Activated CD4-positive, alpha-beta T cell treated with anti-CD3 and anti-CD28 coated beads, Interleukin-2, amount 10 ng/mL, durations not matched to agents 24 days and 14 days (primary cell): ENCODE results near the gene CDK11B. TPM values are rescaled to one million over a fixed set of nuclear protein-coding genes. Genes with fewer than 3 reads are reported as not detected.
"Not testable (repeated sequence)": the region's sequence is repeated elsewhere in the genome, so short reads cannot be mapped to it uniquely, and the experiment has no call there.

ENCODE experiments used
- DNase-seq: peaks from one replicate; pipeline ENCODE4 v3.0.0; 2022
- H3K27ac Mint-ChIP-seq: one replicate; pipeline ENCODE4 v1.8.0; 2022; ENCODE audit warnings: mild to moderate bottlenecking, mixed read lengths
- H3K27me3 Mint-ChIP-seq: one replicate; pipeline ENCODE4 v1.8.0; 2022; ENCODE audit warnings: mixed read lengths
- H3K36me3 Mint-ChIP-seq: one replicate; pipeline ENCODE4 v1.8.0; 2022; ENCODE audit warnings: low read depth, mild to moderate bottlenecking, mixed read lengths
- H3K4me1 Mint-ChIP-seq: one replicate; pipeline ENCODE4 v1.8.0; 2021; ENCODE audit warnings: mixed read lengths
- H3K4me3 Mint-ChIP-seq: one replicate; pipeline ENCODE4 v1.8.0; 2022; ENCODE audit warnings: mild to moderate bottlenecking, moderate library complexity, mixed read lengths
- H3K9me3 Mint-ChIP-seq: one replicate; pipeline ENCODE4 v1.8.0; 2021; ENCODE audit warnings: mixed read lengths
- intact Hi-C: fragments of 100-400 bp; cut with micrococcal nuclease; formaldehyde crosslinking; loops from one replicate; pipeline ENCODE4 v1.15.1; 2023
- total RNA-seq: library from RNA; stranded (reverse); gene quantifications from 2 replicates; pipeline ENCODE4 v1.2.3, GENCODE V29; 2022

CDK11B gene
- total RNA-seq, 1 donor from 2014 or later = 38.0 TPM

DNA sequence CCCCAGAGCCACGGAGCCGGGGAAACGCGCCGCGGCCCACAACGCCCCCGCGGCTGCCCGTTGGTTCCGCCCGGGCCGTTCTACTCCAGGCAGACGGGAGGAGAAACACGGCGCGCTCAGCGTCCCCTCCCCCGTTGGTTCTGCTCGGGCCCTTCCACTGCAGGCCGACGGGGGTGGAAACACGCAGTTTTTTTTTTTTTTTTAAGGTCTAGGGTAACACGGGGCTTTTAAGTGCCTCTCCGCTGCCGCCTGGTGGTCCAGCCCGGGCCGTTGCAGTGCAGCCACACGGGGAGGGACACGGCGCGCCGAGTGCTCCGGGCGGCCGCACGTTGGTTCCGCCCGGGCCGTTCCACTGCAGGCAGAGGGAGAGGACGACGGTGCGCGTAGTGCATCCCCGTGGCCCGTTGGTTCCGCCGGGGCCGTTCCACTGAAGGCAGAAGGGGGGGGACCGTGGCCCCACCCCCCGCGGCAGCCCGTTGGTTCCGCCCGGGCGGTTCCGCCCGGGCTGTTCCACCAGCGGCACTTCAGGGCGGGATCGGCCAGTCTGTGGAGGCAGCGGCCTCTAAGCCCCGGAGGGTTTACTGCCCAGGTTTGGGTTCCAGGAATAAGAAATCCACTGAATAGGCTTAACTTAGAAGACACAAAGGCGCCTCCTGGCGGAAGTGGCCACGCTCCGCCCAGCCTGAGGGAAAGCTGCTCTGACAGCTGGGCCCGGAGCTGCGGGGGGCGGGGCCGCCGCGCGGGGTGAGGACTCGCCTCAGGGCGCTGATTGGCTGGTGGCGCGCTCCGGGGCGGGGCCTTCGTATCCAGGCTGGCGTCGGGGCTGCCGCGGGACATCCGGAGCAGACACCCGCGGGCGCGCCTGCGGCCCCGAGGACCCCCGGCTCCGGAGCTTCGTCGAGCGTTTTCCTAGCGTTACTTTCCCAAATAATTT is 34.2 kb upstream of the CDK11B start, which contains the start of gene SLC35E2B:
Gene SLC35E2B (minus strand): TSS at position 82 of the 934 bp plus-strand sequence. CDS start 16,096 bp downstream, outside the sequence.
- Mint-ChIP-seq H3K4me3 (peak within 1 kb of the TSS; percentile 81), H3K27ac (peak within 1 kb of the TSS; percentile 94)
- H3K27me3 Mint-ChIP-seq, H3K9me3 Mint-ChIP-seq, H3K4me1 Mint-ChIP-seq, H3K36me3 Mint-ChIP-seq, intact Hi-C loops: not testable (repeated sequence)
- peak; percentile 99 for DNase-seq

DNA sequence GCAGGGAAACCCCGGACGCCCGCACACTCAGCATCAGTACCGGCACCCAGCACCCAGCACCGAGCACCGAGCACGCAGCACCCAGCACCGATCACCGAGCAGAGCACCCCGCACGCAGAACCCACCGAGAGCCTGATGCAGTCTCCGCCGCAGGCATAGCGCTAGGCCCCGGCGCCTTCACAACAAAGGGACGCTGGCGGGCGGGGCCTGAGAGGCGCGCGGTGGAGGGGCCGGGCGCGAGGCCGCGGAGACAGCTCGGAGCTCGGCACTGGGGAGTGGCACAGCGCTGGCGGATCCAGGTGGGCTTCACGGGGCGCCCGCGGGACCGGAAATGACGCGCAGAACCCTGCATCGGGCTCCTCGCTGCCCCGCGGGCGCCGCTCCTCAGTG is 33.5 kb upstream of the CDK11B start:
- intact Hi-C loops, H3K27me3 Mint-ChIP-seq, H3K4me1 Mint-ChIP-seq, H3K9me3 Mint-ChIP-seq: not testable (repeated sequence)
- peaks cover 12% of the 10 kb centered on the region for H3K36me3 Mint-ChIP-seq
- peak overlapping the region; percentile 81 for H3K4me3 Mint-ChIP-seq
- peak overlapping the region; percentile 94 for H3K27ac Mint-ChIP-seq
- DNase-seq = peak; percentile 95

DNA sequence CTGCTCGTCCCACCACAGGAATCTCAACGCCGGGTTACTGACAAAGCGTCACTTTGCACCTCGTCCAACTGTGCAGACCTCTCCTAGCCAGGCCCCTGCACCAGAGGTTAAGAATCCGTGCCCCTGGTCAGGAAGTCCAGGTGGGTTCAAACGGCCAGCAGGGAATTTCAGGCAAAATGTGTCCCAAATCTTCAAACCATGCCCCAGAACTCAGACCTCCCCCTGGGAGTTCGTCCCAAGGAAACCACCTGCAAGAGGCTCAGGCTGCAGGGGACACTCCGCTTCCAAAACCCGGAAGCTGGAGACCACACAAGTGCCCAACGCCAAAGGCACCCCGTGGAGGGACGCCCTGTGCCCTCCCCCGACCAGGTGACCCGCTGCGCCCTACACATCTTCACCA is 32.6 kb upstream of the CDK11B start:
- intact Hi-C loops, H3K27me3 Mint-ChIP-seq, H3K4me3 Mint-ChIP-seq, H3K9me3 Mint-ChIP-seq, H3K27ac Mint-ChIP-seq, H3K4me1 Mint-ChIP-seq: not testable (repeated sequence)
- H3K36me3 Mint-ChIP-seq = peaks cover 12% of the 10 kb centered on the region
- DNase-seq = peak; percentile 41

DNA sequence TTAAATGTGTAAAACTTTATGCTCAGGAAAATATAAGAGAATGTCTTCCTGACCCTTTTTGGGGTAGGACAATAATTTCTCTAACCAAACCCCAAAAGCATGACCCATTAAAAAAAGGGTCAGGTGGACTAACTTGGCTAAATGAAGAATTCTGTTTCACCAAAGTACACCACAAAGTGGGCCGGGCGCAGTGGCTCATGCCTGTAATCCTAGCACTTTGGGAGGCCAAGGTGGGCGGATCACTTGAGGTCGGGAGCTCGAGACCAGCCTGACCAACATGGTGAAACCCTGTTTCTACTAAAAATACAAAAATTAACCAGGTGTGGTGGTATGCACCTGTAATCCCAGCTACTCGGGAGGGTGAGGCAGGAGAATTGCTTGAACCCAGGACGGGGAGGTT is 30.7 kb upstream of the CDK11B start:
- H3K4me3 Mint-ChIP-seq, H3K9me3 Mint-ChIP-seq, H3K4me1 Mint-ChIP-seq, H3K27ac Mint-ChIP-seq, intact Hi-C loops, H3K27me3 Mint-ChIP-seq: not testable (repeated sequence)
- peak; percentile 41 for DNase-seq
- peaks cover 16% of the 10 kb centered on the region for H3K36me3 Mint-ChIP-seq

DNA sequence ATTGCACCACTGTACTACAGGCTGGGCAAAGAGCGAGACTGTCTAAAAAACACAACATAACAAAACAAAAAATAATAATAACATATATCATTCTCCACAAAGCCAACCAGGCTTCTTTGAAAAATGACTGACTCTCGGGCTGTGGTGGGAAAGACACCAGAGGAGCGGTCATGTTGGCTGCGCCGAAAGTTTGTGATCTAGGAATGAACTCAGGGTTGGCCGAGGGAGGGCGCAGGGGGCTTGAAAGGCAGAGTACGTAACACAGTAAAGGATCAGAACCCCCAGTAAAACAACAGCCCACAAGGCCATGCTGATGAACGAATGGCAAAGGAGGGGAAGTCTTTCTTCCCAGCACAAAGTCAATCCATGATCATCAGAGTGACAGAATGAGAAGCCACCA is 29.0 kb upstream of the CDK11B start:
- Mint-ChIP-seq H3K4me3 (no peak overlapping the region), H3K27ac (no peak overlapping the region), H3K36me3 (peaks cover 18% of the 10 kb centered on the region), H3K4me1 (peaks cover 10% of the 10 kb centered on the region), H3K27me3 (no peaks in the 10 kb centered on the region), H3K9me3 (no peaks in the 10 kb centered on the region)
- DNase-seq = no peak
- intact Hi-C loops = no loop called here

DNA sequence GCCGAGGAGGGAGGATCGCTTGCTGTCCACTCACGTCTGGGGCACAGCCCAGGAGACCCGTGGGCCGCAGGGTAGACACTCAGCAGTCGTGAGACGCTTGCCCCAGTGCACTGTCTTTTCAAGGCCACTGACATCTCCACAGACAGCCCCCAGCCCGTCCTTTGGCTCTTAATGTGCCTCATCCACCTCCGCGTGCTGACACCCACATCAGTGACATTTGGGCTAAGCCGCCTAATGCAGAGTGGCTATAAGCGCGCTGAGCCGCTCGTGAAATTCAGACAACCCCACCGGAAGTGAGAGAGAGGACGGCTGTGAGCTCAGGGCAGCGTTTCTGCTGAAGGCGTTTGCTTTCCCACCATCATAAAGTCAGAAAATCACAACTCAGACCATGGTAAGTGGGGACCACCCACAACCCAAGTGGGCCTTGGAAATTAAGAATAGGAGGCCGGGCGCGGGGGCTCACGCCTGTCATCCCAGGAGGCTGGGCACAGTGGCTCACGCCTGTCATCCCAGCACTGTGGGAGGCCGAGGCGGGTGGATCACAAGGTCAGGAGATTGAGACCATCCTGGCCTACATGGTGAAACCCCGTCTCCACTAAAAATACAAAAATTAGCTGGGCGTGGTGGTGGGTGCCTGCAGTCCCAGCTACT is 25.4 kb upstream of the CDK11B start:
- intact Hi-C loops = no loop called here
- no peak overlapping the region for H3K4me3 Mint-ChIP-seq
- peaks cover 15% of the 10 kb centered on the region for H3K36me3 Mint-ChIP-seq
- H3K4me1 Mint-ChIP-seq = peaks cover 11% of the 10 kb centered on the region
- DNase-seq = no peak
- H3K27me3 Mint-ChIP-seq = no peaks in the 10 kb centered on the region
- no peak overlapping the region for H3K27ac Mint-ChIP-seq
- H3K9me3 Mint-ChIP-seq = no peaks in the 10 kb centered on the region

DNA sequence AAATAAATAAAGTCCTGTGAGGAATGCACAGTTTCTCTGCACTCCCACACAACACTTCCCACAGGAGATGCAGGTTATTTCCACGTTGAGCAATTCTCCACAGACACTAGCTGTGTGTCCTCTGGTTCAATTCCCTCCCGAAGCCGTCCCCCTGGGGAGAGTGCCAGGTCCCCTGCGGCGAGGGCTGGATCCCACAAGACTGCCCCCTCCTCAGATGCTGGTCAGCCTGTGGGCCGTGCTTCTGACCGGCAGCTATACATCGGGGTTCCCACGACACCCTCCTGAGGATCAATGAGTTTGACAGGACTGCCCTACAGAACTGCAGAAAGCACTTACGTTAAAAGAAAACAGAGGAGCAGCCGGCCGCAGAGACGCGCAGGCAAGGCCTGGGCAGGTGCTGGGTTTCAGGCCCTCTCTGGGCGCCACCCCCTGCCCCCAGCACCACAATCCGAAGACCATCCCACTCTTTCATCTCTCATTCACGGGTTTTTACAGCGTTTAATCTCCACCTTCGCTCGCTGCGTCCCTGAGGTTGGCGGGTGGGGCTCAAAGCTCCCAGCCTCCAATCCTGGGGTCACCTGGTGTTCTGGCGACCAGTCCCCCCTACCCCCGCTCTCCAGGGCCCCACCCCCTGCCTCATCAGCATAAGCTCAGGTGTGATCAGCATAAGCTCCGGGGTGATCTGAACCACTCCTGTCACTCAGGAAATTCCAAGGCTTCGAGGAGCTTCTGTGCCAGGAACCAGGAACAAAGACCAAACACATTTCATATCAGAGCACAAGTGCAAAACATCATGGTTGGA is 24.5 kb upstream of the CDK11B start:
- Mint-ChIP-seq H3K4me1 (peaks cover 16% of the 10 kb centered on the region), H3K27ac (no peak overlapping the region), H3K36me3 (peaks cover 13% of the 10 kb centered on the region), H3K9me3 (no peaks in the 10 kb centered on the region), H3K4me3 (no peak overlapping the region), H3K27me3 (no peaks in the 10 kb centered on the region)
- no peak for DNase-seq
- intact Hi-C loops = no loop called here

DNA sequence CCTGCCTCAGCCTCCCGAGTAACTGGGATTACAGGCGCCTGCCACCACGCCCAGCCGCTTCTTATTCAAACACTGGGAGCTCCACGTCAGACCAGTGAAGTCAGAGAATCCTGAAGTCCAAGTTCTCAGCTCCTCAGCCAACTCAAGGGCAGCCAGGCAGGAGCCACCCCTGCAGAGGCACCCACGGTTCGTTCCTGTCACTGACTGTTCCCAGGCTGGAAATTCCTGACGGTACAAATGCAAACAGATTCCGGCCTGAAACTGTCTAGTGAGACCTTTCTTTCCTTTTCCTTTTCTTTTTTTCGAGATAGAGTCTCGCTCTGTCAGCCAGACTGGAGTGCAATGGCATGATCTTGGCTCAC is 22.1 kb upstream of the CDK11B start:
- H3K27ac Mint-ChIP-seq = no peak overlapping the region
- no peak overlapping the region for H3K4me3 Mint-ChIP-seq
- H3K4me1 Mint-ChIP-seq = peaks cover 20% of the 10 kb centered on the region
- no peaks in the 10 kb centered on the region for H3K9me3 Mint-ChIP-seq
- DNase-seq = no peak
- intact Hi-C loops = no loop called here
- H3K27me3 Mint-ChIP-seq = no peaks in the 10 kb centered on the region
- peaks cover 14% of the 10 kb centered on the region for H3K36me3 Mint-ChIP-seq

DNA sequence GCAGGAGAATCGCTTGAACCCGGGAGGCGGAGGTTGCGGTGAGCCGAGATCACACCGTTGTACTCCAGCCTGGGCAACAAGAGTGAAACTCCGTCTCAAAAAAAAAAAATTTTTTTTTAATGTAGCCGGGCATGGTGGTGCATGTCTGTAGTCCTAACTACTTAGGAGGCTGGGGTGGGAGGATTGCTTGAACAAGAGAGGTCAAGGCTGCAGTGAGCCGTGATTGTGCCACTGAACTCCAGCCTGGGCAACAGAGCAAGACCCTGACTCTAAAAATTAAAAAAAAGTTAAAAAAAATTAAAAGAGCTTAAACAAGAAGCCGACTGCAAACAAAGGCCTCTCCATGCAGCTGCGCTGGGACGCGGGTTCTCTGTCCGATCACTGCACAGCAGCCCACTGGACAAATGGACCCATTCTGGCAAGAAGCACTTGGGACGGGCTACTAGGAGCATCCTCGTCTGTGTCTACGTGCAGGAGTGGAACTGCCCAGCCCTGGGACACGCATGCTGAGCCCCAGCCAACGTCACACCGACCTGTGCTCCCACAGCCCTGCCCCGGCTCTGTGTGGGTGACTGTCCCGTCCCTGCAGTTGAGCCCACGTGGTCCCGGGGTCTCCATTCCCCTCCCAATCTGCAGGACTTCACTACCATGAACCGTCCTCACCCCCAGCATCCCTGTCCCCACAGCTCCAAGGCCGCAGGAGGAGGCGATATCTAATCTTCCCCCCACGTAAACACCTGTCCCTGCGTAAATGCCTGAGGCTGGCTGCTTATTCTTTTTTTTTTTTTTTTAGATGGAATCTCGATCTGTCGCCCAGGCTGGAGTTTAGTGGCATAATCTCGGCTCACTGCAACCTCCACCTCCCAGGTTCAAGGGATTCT is 21.5 kb upstream of the CDK11B start:
- no peak overlapping the region for H3K4me3 Mint-ChIP-seq
- H3K36me3 Mint-ChIP-seq = peaks cover 11% of the 10 kb centered on the region
- peaks cover 18% of the 10 kb centered on the region for H3K4me1 Mint-ChIP-seq

DNA sequence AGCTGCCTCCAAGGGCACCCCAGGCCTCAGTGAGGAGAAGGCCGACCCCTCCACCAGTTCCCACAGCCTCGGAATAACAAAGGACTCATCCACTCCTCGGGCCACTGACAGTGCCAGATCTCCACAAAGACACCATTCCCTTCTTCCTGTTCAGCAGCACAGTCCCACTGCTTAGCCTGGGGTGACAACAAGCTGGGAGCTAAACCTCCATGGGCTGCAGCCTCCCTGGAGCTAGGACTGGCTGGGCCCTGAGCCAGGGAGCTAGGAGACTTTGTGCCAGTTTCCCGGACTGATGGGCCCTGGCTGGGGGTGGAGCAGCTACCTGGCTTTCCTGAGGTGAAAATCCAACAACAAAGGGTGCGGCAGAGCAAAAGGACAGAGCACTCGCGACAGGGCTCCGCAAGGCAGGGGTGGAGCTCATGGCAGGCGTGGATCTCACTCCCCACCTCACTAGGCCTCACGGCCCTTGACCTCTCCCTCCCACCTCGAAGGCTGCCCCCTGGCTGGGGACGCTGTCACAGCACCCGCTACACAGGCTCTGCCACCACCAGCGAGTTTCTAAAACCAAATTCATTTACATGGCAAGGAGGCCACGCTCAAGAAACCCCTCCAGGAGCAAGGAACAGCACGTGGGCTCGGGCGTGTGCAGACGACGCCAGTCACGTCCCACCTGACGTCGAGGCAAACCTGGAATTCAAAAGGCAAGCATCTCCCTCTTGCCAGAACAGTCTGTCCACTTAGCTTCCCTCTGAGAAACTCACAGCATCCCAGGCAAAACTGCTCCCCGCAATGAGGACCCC is 20.0 kb upstream of the CDK11B start:
- DNase-seq = peak; percentile 86
- Mint-ChIP-seq H3K9me3 (no peaks in the 10 kb centered on the region), H3K27me3 (no peaks in the 10 kb centered on the region), H3K27ac (peak overlapping the region; percentile 88), H3K4me3 (peak overlapping the region; percentile 77), H3K4me1 (peaks cover 20% of the 10 kb centered on the region), H3K36me3 (peaks cover 11% of the 10 kb centered on the region)
- intact Hi-C loops = no loop called here

More for the DNA sequence above, 21.5 kb upstream of the CDK11B start:
- no peak for DNase-seq
- intact Hi-C loops = no loop called here
- Mint-ChIP-seq H3K9me3 (no peaks in the 10 kb centered on the region), H3K27me3 (no peaks in the 10 kb centered on the region), H3K27ac (no peak overlapping the region)

DNA sequence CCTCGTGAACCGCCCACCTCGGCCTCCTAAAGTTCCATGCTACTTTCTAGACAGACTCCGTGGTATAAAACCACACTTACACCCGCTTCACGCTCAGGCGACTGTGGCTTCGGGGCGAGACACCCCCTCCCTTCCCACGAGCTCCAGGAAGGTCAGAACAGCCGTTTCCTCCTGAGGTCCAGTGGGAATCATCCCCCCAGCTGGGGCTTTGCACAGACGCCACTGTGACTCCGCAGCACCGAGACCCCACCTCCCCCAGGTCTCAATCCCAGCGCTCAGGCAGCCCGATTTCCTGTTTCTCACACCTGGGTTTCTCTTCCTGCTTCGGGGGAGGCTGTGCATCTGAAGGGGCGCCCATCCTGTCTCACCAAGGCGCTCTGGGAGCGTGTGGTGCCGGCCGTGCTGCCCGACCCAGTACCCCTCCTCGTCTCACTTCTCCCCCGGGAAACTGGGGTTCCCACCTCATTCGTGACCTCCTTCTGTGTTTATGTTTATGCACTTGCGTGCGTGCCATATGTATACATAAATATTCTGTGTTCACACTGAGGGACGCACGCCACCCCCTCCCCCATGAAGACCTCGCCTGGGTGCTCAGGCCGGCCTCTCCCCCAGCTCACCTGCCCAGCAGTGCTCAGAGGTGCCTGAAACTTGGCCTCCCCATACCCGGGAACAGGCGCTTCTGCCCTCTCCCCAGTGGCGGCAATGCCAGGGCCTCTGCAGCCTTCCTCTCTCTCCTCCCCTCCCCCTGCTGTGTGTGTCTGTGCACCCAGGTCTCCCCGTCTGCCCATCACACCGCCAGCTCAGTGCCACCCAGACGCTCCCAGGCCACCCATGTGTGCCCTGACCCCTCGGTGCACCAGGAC is 19.1 kb upstream of the CDK11B start:
- H3K27me3 Mint-ChIP-seq = no peaks in the 10 kb centered on the region
- peak overlapping the region; percentile 88 for H3K27ac Mint-ChIP-seq
- no peaks in the 10 kb centered on the region for H3K9me3 Mint-ChIP-seq
- DNase-seq = peak; percentile 83
- intact Hi-C loops = no loop called here
- H3K36me3 Mint-ChIP-seq = peaks cover 9% of the 10 kb centered on the region
- H3K4me1 Mint-ChIP-seq = peaks cover 20% of the 10 kb centered on the region
- peak overlapping the region; percentile 77 for H3K4me3 Mint-ChIP-seq

DNA sequence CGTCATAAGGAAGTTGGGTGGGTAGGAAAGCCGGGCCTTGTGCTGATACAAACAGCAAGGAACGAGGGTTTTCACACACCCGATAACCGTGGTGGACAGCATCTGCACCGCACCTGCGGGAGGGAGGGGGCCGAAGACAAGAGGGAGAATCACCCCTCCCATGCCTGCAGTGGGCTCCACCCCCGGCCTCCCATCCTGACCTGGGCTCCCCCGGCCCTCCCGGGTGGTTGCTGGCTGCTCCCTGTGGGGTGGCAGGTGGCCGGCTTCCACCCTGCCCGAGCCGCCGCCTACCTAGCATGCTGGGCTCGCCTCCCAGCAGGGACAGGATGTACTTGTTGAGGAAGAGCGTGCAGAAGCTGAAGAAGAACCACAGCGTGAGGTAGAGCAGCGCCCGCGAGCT is 17.3 kb upstream of the CDK11B start:
- Mint-ChIP-seq H3K4me1 (peaks cover 20% of the 10 kb centered on the region), H3K36me3 (peaks cover 14% of the 10 kb centered on the region)
- H3K4me3 Mint-ChIP-seq, H3K27ac Mint-ChIP-seq, intact Hi-C loops, H3K9me3 Mint-ChIP-seq, DNase-seq, H3K27me3 Mint-ChIP-seq: not testable (repeated sequence)
